Heart left ventricle (tissue), 16 donors: ENCODE data around the gene SPA17. TPM values are rescaled to one million over a fixed set of nuclear protein-coding genes. Genes with fewer than 3 reads are reported as not detected.
A peak's percentile ranks its signal among the peaks of the same experiment; 100 is the strongest.

Source experiments
- ATAC-seq, 4 donors: fragments of 200-7000 bp; cut with Tn5 transposase; one replicate each; pipeline ENCODE4 v1.9.1; 2020 to 2022; ENCODE audit warnings: moderate library complexity in 4 of 4, mild to moderate bottlenecking in 3 of 4, moderate number of reproducible peaks in 1 of 4
- DNase-seq, 5 donors: peaks; one replicate each; pipeline ENCODE4 v3.0.0-alpha.2; 2020
- H3K27ac ChIP-seq, 12 donors: fragments of 200-600 bp; sonication (generic) in 4 of 12; one replicate each; pipeline versions ENCODE4 v1.5.0 to v1.8.0; 2016 to 2022; ENCODE audit warnings: mild to moderate bottlenecking in 2 of 12
- H3K27me3 ChIP-seq, 9 donors: fragments of 200-600 bp; sonication (generic) in 2 of 9; one replicate each; pipeline versions ENCODE4 v1.5.1 to v1.8.0; 2016 to 2022; ENCODE audit warnings: mild to moderate bottlenecking in 3 of 9
- H3K36me3 ChIP-seq, 9 donors: fragments of 200-600 bp; sonication (generic) in 2 of 9; one replicate each; pipeline versions ENCODE4 v1.5.0 to v1.8.0; 2018 to 2022; ENCODE audit warnings: mild to moderate bottlenecking in 2 of 9
- H3K4me1 ChIP-seq, 12 donors: fragments of 200-600 bp; sonication (generic) in 4 of 12; one replicate each; pipeline versions ENCODE4 v1.5.0 to v1.8.0; 2016 to 2022; ENCODE audit warnings: mild to moderate bottlenecking in 3 of 12
- H3K4me3 ChIP-seq, 12 donors: fragments of 200-600 bp; sonication (generic) in 4 of 12; one replicate each; pipeline versions ENCODE4 v1.5.0 to v1.8.0; 2017 to 2022; ENCODE audit warnings: mild to moderate bottlenecking in 9 of 12, moderate library complexity in 4 of 12
- H3K9me3 ChIP-seq, 12 donors: fragments of 200-600 bp; sonication (generic) in 4 of 12; one replicate each; pipeline versions ENCODE4 v1.5.0 to v1.8.0; 2016 to 2022; ENCODE audit warnings: mild to moderate bottlenecking in 1 of 12
- POLR2A ChIP-seq, 2 donors: fragments of 450-650 bp; IDR thresholded peaks; one replicate each; pipeline ENCODE4 v1.6.1; 2017; ENCODE audit warnings: antibody characterized with exemption in 2 of 2, mild to moderate bottlenecking in 2 of 2, moderate library complexity in 2 of 2
- WGBS, 4 donors: extraction: QIAGEN DNeasy Blood & Tissue Kit in 2 of 4; methylation state at CpG; one replicate each; pipeline versions ENCODE4 v1.1.5 to v1.1.7; 2013 to 2018; 5-methylcytosine and 5-hydroxymethylcytosine counted together
- intact Hi-C, 10 donors: fragments of 100-400 bp; cut with DNase I; formaldehyde crosslinking; loops; one replicate each; pipeline versions ENCODE4 v1.11.1 to v1.14.2; 2022
- polyA plus RNA-seq, 2 donors: library from polyadenylated mRNA; stranded (reverse); fragments of 200-250 nt; gene quantifications; one replicate each; pipeline ENCODE4 v1.2.3, GENCODE V29; 2013
- total RNA-seq, 9 donors: library from RNA; depleted of rRNA in 2 of 9; stranded (reverse); fragments of >200 nt in 2 of 9; fragmentation: NEBNext Ultra II Directional in 3 of 9; extraction: Animal tissue kit (Norgen Biotek cat#: 25700) in 3 of 9; gene quantifications; one replicate each; pipeline versions ENCODE4 v1.1.0 to v1.2.4, GENCODE V29; 2016 to 2023
- TF ChIP-seq, protein P1 (sequence below), 12 donors: fragments of 200-600 bp; sonication (generic) in 4 of 12; IDR thresholded peaks; one replicate each; pipeline versions ENCODE4 v1.5.0 to v1.8.0; 2018 to 2022; ENCODE audit warnings: antibody characterized with exemption in 12 of 12, mild to moderate bottlenecking in 5 of 12
- donor health status: ischemic (EF 13 %, LVEDD 7.1; RV severe dilation, severe dysfunction).
- donor health status: healthy with polysubstance abuse.
- donor health status: DM: no; HTN: yes; CAD: no.
- donor health status: DM: no; HTN: no; CAD: no.
- donor health status: ischemic (EF 25% LVEDD 6.9; RV normal size, moderate dysfunction).
- donor health status: ischemic (EF 25% LVEDD 5.7; RV mildly dilated, moderate dysfunction).
- donor health status: healthy.
- donor health status: DM: yes; HTN: yes; CAD: no.
- donor health status: ischemic (EF 35%, LVEDD 5.7; RV mildly dilated, moderate dysfunction).
- donor health status: nonischemic (EF 11% LVEDD 7.7; RV severe dilation, severe dysfunction).
- donor health status: DM: yes; HTN: yes; CAD: no.
- donor health status: PGD.
- donor health status: ischemic (EF 29% LVEDD 5.4; RV normal size, mild dysfunction).
- donor health status: nonischemic (EF 23%, LVEDD 6.1; RV moderate dilation, normal function).

Gene SPA17
- total and polyA plus RNA-seq, 11 donors = 1.3 to 5.6 (median 3.0) TPM

DNA sequence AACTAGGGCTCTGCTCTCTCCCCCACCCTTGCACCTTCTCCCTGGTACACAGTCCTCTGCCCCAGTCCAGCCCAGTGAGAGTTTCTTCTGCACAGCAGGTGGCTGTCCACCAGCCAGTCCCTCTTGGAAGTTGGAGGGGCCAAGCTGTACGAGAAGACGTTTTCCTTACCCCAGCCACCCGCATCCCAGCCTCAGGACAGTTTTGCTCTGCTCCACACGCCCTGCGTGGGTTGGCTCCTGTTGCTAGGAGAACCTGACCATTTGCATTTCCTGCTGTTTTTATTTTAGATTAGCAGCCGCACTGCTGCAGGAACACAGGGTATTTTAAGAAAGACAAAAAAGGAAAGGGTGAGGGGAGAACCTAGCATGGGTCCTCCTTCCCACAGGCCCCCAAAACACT is 48.5 kb downstream of the SPA17 start:
- H3K9me3 ChIP-seq = no peaks in the 10 kb centered on the region
- peaks cover 0 to 42% (median 22%) of the 10 kb centered on the region in 9 donors for H3K27me3 ChIP-seq
- ATAC-seq (no peak), DNase-seq (no peak)
- intact Hi-C loops = no loop called here
- no peaks in the 10 kb centered on the region for H3K36me3 ChIP-seq
- WGBS, 4 donors = 21 to 30% (median 26%) methylated on average over 6 of the region's 6 CpGs
- peaks cover 6 to 45% (median 26%) of the 10 kb centered on the region in 12 donors for H3K4me1 ChIP-seq
- no peak overlapping the region for H3K27ac ChIP-seq
- TF ChIP-seq, protein P1, sequence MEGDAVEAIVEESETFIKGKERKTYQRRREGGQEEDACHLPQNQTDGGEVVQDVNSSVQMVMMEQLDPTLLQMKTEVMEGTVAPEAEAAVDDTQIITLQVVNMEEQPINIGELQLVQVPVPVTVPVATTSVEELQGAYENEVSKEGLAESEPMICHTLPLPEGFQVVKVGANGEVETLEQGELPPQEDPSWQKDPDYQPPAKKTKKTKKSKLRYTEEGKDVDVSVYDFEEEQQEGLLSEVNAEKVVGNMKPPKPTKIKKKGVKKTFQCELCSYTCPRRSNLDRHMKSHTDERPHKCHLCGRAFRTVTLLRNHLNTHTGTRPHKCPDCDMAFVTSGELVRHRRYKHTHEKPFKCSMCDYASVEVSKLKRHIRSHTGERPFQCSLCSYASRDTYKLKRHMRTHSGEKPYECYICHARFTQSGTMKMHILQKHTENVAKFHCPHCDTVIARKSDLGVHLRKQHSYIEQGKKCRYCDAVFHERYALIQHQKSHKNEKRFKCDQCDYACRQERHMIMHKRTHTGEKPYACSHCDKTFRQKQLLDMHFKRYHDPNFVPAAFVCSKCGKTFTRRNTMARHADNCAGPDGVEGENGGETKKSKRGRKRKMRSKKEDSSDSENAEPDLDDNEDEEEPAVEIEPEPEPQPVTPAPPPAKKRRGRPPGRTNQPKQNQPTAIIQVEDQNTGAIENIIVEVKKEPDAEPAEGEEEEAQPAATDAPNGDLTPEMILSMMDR (IDR thresholded peaks at IDR 0.05) = no peak
- no peak for TF ChIP-seq POLR2A (IDR thresholded peaks at IDR 0.05)
- no peak overlapping the region for H3K4me3 ChIP-seq

DNA sequence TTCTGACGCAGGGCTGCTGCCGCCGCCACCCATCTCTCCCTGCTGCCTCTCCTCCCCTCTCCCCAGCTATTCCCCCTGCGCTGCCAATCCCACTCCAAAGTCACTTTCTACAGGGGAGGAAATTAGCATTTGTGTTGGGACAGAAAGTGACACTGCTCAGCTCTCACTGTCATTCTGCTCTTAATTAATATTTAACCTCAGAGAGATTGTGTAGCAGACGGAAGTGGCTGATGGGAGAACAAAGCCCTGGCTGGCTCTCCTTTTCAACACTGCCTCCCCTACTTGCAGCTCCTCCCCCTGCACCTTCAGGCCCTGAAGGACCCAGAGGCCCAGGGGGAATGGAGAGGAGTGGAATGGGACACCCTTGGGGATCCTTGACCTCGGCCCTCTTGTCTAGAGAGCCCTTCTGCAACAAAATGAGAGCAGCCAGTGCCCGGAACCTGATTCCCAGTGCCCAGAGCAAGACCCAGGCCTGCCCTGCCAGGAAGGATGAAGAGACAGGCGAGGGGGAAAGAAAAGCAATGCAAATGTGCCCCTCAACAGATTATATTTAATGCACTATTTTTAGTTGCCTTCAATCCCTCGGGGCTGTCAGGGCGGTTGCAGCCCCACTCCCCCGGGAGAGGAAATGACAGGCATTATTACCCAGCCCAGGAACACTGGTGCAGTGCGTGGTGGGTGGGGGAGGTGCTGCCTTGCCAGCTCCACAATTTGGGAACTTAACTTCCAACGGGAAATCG is 51.4 kb downstream of the SPA17 start:
- H3K4me3 ChIP-seq = no peak overlapping the region
- ATAC-seq = peak in 3 of 4 donors; percentile 37 to 57 (median 56)
- no peaks in the 10 kb centered on the region for H3K36me3 ChIP-seq
- 27 to 31% (median 28%) methylated on average over 14 of the region's 14 CpGs for WGBS, 4 donors
- TF ChIP-seq, protein P1 (IDR thresholded peaks at IDR 0.05) = no peak
- no peak for TF ChIP-seq POLR2A (IDR thresholded peaks at IDR 0.05)
- H3K9me3 ChIP-seq = no peaks in the 10 kb centered on the region
- DNase-seq = peak in 2 of 5 donors; percentile 52 to 57
- H3K27ac ChIP-seq = peak overlapping the region in 9 of 12 donors; percentile 7 to 70 (median 24)
- peaks cover 6 to 26% (median 14%) of the 10 kb centered on the region in 12 donors for H3K4me1 ChIP-seq
- H3K27me3 ChIP-seq = peaks cover 0 to 23% (median 3%) of the 10 kb centered on the region in 9 donors
- intact Hi-C loops = no loop called here

DNA sequence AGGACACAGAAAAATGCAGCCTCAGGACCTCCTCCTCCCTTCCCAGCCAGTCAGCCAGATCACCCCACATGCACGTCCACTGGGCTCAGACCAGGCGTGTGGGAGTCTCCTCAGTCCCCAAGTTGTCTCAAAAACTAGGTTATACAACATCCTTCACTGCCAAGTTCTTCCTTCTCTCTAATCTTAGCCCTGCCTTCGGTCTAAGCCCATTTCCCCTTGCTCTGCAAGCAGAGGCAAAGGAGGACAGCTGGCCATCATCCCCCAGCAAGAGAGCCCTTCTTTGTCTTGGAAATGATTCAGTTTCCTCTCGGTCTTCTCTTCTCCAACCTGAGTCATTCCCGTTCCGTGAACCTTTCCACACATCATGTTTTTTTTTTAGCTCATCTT is 52.0 kb downstream of the SPA17 start:
- Histone ChIP-seq H3K4me1 (peaks cover 6 to 26% (median 14%) of the 10 kb centered on the region in 12 donors), H3K9me3 (no peaks in the 10 kb centered on the region), H3K36me3 (no peaks in the 10 kb centered on the region), H3K27me3 (peaks cover 0 to 18% (median 3%) of the 10 kb centered on the region in 9 donors), H3K4me3 (no peak overlapping the region), H3K27ac (peak overlapping the region in 7 of 12 donors; percentile 7 to 70 (median 29))
- intact Hi-C loops = no loop called here
- ATAC-seq (peak in 3 of 4 donors; percentile 39 to 64 (median 41)), DNase-seq (no peak)
- WGBS, 4 donors = 12 to 24% (median 17%) methylated on average over 6 of the region's 6 CpGs
- TF ChIP-seq POLR2A (IDR thresholded peaks at IDR 0.05) = no peak
- TF ChIP-seq, protein P1 (IDR thresholded peaks at IDR 0.05) = no peak

DNA sequence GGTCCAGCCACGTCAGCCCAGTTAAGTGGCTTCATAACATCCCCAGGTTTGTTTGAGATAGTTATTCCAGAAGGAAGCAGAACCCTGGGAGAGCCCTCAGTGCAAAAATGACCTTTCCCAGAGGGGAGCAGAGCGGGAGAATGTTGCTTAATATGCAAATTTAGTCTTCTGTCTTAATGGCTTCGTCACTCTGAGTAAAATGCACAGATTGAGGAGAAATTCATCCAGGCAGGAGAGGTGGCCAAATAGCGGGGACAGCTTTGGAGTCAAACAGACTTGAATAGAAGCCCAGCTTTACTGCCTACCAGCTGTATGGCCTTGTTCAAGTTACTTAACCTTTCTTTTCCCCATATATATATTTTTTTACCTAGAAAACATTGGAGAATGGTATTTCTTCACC is 53.8 kb downstream of the SPA17 start:
- 86 to 94% (median 90%) methylated on average over 4 of the region's 4 CpGs for WGBS, 4 donors
- intact Hi-C loops = no loop called here
- Histone ChIP-seq H3K4me1 (peaks cover 6 to 33% (median 13%) of the 10 kb centered on the region in 12 donors), H3K36me3 (no peaks in the 10 kb centered on the region), H3K27me3 (peaks cover 0 to 6% (median 0%) of the 10 kb centered on the region in 9 donors), H3K4me3 (no peak overlapping the region), H3K9me3 (no peaks in the 10 kb centered on the region), H3K27ac (no peak overlapping the region)
- no peak for ATAC-seq
- DNase-seq = no peak
- TF ChIP-seq POLR2A (IDR thresholded peaks at IDR 0.05) = no peak
- TF ChIP-seq, protein P1 (IDR thresholded peaks at IDR 0.05) = no peak
